DOHH2 (cell line): ENCODE data around the gene VEGFB.

Source experiments
- CTCF ChIP-seq: fragments of 200-600 bp; sonication (generic); IDR thresholded peaks from one replicate; pipeline ENCODE4 v1.5.1; 2014; ENCODE audit warnings: antibody characterized with exemption, mild to moderate bottlenecking, low read depth, low read length; ENCODE audit not compliant: poor library complexity, severe bottlenecking
- EZH2phosphoT487 ChIP-seq: fragments of 200-600 bp; sonication (generic); IDR thresholded peaks from 2 replicates; pipeline ENCODE4 v1.6.1; 2017; ENCODE audit warnings: borderline replicate concordance, mild to moderate bottlenecking, antibody characterized with exemption, low read length, moderate library complexity, mixed read lengths

GRCh38 chr11:64287676-64288352 lies 53.4 kb downstream of the VEGFB start:
- TF ChIP-seq CTCF (no peak), EZH2phosphoT487 (no peak)
